HG02588 (cell line): ENCODE results near the gene OR6J1.
"Not testable (repeated sequence)": the region's sequence is repeated elsewhere in the genome, so short reads cannot be mapped to it uniquely, and the experiment has no call there.

Source experiments
- ATAC-seq: cut with Tn5 transposase; IDR thresholded peaks from one replicate; pipeline ENCODE4 v1.9.1; 2021; ENCODE audit warnings: mild to moderate bottlenecking, moderate library complexity; ENCODE audit not compliant: unreplicated experiment

Gene OR6J1

GRCh38 chr14:22610931-22611330 lies 33.2 kb downstream of the OR6J1 start:
- no peak for ATAC-seq

DNA sequence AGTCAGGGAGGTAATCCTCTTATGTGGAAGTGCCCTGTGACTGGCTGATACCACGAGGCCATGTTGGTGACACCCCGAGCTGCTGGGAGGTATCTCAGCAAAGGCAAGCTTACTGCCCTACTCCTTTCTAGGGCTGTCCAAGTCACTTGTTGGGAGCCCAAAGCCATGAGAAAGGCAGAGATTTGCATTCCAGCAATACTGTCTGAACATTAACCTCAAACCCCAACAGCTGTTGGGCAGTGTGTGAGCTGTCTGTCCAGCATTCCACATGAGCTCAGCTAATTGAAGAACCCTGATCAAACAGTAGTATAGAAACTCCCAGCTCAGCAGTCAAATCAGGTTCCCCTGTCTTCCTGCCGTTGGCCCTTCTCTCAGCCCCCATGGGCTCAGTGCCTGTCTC lies 36.9 kb downstream of the OR6J1 start:
- ATAC-seq: no peak

- ATAC-seq: no peak
These were observed 37.8 kb downstream of the OR6J1 start for GRCh38 chr14:22606380-22606779.

GRCh38 chr14:22602862-22603261 lies 41.3 kb downstream of the OR6J1 start:
- ATAC-seq: no peak

GRCh38 chr14:22601996-22602395 lies 42.2 kb downstream of the OR6J1 start:
- ATAC-seq: no peak

GRCh38 chr14:22601456-22601855 lies 42.7 kb downstream of the OR6J1 start:
- no peak for ATAC-seq

GRCh38 chr14:22600027-22600426 lies 44.1 kb downstream of the OR6J1 start:
- no peak for ATAC-seq

DNA sequence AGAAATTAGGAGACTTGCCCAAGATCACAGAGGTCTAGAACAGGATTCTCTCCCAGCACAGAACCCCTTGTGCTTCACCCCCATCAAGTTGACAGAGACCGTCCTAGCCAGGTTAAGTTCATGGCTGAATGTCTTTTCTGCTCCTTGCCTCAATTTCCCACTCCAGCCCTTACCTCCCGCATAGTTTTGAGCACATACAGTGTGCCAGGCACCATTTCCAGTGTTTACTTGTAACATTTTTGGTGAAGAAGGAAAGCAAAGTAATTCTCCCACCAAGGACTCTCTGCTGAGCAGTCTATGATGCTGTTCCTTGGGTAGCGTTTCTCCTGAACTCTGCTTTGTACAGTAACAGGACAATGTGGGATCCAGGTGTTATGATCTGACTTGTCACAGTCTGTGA lies 44.8 kb downstream of the OR6J1 start:
- ATAC-seq: no peak

GRCh38 chr14:22598896-22599244 lies 45.3 kb downstream of the OR6J1 start:
- no peak for ATAC-seq

- ATAC-seq: peak; percentile 78
These were observed 45.9 kb downstream of the OR6J1 start, which contains the start of gene ABHD4 for GRCh38 chr14:22598099-22598895. ABHD4 (plus strand) TSS chr14:22598300; CDS start chr14:22598307, 7 bp downstream.

DNA sequence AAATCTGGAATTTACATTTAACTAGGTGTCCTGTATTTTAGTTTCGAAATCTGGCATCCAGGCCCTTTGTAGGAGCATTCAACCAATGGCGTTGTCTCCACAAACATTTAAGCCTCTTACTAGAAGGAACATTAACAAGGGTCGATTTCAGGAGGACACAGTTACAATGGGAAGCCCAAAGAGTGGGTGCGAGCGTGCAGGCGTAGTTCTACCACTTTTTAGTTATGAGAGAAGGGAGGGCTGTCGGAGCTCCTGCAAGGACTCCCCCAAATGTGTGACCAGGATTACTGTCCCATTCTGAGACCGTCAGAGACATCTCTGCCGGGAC lies 46.4 kb downstream of the OR6J1 start:
- ATAC-seq: peak; percentile 23

- ATAC-seq: no peak
These were observed 46.9 kb downstream of the OR6J1 start for GRCh38 chr14:22597265-22597664.

DNA sequence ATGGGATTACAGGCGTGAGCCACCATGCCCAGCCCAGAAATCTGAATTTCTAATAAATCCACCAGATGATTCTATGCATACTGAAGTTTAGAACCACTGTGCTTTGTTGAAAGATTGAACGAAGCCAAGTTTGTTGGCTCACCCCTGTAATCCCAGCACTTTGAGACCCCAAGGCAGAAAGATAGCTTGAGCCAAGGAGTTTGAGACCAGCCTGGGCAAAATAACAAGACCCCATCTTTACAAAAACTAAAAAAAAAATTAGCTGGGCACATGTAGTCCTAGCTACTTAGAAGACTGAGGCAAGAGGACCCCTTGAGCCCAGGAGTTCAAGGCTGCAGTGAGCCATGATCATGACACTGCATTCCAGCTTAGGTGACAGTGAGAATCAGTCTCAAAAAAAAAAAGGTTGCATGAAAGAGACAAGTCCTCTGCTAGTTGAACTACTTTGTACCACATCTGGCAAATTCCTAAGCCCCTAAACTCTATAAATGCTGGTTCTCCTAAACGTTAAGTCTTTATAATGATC lies 47.7 kb downstream of the OR6J1 start:
- ATAC-seq: no peak

DNA sequence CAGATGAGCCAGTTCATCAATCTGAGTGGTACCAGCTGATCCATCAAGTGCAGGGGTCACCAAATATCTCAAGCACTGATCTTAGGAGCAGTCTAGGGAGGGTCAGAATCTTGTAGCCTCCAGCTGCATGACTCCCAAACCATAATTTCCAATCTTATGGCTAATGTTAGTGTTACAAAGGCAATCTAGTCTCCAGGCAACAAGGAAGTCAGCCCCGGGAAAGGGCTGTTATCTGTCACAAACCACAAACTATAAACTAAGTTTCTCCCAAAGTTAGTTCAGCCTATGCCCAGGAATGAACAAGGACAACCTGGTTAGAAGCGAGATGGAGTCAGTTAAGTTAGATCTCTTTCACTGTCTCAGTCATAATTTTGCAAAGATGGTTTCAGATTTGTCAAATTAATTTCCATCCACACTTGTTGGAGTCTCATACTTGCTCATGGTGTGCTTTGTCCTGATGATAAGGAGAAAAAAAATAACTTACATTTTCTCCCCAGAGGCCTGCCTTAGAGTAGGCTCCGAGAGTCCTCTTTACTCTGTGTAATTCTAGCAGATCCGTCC lies 49.9 kb downstream of the OR6J1 start:
- ATAC-seq: no peak

DNA sequence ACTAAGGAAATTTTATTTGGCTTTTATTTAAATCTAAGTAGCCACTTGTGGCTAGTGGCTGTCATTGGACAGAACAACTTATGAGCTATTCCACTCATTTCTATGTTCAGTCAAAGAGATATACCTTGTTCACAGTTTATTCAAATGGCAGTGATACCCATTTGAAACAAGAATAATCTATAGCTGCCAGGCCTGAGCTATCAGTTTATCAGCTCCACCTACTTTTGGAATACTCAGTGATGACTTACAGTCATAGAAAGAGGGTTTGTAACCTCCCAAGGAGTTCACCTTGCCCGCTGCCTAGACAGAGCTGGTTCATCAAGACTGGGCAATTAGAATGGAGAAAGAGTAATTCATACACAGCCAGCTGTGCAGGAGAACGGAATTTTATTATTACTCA lies 50.6 kb downstream of the OR6J1 start:
- no peak for ATAC-seq

- ATAC-seq: no peak
These were observed 51.0 kb downstream of the OR6J1 start for GRCh38 chr14:22593189-22593588.

DNA sequence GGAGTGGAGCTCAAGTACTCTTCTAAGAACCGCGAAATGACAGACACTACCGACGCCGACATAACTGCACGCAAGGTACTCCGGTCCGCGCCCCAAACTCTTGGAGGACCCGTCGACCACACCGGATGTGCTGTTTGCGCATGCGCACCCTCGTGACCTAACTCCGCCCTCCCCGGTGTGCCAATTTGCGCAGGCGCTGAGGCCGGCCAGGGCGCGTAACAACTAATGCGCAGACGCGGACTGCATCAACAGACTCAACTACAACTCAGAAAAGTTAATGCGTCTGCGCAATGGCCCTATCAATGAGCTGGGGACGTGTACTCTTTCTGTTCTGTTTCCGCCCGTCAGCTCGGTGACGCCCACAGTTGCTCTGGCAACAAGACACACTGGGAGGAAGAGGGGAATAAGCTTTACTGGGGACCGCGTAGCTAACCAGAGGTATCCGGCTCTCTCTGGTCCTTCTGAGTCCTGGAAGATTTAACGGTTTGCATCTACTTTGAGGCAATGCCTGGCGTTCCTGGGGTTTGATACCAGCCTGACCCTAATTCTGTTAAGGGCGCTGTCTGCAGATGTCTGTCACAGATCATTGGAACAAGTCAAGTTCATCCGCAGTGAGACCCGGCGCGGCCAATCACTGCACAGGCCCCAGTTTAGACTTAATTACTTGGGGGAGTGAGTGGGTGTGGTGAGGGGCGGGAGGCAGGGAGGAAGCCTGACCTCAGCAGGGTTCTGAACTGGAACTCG lies 54.9 kb downstream of the OR6J1 start, which contains the start of gene DAD1:
Gene DAD1, minus strand, starts transcription at position 129 of the 744 bp plus-strand sequence. Its CDS starts 67 bp downstream, at position 62.
- ATAC-seq: peak; percentile 86

DNA sequence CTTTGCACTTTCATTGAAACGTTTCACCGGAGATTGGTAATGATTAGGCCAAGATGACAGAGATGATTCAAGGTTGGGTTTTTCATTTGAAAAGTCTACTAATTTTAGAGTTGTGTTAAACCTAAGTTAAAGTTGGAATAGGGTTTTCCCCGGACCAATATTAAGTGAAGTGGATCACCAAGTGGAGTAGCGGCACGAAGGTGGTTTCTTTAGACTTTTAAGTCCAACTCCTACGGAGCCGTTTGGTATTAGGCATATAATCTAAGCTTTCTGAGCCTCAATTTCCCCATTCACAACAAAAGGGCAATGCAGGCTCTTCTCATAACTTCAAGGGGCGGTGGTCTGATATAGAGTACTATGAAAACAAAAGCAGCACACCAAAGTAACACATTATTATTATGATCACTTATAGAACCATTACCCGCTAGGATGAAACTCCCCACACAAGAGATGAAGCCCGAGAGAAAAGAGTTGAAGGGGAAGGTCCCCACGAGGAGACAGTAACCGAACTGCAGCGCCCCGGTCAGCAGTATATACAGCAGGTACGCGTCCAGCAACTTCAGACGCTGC lies 55.5 kb downstream of the OR6J1 start:
- no peak for ATAC-seq

DNA sequence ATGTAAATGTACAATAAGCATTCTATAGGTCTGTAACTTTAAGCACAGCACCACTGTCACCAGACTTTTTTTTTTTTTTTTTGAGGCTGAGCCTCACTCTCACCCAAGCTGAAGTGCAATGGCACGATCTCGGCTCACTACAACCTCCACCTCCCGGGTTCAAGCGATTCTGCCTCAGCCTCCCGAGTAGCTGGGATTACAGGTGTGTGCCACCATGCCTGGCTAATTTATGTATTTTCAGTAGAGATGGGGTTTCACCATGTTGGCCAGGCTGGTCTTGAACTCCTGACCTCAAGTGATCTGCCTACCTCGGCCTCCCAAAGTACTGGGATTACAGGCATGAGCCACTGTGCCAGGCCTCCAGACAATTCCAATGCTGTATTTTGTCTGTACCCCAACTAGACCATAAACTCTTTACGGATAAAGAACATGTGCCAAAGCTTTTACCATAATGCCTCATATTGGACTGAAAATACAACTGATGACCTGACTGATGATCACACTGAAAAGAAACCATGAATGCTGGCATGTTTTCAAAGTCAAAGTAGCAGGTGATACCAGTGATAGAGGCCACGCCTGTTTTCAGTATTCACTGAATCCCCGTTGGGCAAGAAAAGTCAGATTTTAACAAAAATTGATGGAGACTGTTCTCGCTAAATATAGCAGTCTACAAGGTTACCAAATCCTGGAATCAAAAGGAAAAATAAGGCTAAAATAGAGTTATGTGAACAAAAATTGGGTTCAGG lies 56.3 kb downstream of the OR6J1 start:
- not testable (repeated sequence) for ATAC-seq

DNA sequence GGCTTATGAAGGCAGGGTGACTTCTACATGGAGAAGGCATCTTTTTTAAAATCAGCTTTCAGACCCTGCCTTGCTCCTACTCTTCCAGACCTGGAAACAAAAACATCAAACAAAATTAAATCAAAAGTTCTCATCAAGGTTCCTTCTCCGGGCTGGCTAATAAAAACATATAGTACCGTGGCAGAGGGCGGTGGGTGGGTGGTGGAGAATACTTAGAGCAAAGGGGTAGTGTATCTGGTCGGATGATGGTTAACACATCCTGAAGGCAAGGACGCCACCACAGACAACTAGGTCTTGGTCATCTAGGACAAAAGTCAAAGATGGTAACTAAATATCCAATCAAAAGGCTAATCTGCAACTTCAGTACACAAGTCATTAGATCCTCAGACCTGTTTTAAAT lies 56.9 kb downstream of the OR6J1 start:
- ATAC-seq: no peak

DNA sequence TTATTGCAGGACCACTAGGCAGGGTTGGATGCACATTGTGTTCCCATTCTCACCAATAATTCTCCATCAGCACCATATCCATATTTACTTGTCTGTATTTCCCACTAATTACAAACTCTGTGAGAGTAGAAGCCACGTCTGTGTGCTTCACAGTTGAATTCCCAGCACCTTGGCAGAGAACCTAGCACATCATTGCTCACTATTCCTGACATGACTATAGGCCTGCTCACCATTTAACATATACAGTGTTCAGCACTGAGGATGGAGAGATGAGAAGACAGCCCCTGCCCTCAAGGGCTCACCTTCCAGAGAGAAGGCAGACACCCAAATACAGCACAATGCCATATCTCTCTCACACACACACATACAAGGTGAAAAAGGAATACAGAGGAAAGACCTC lies 60.2 kb downstream of the OR6J1 start:
- no peak for ATAC-seq
